Cortex of kidney (tissue), 1 donor: Measurements from ENCODE around the gene APC2.
"Not testable (repeated sequence)": the region's sequence is repeated elsewhere in the genome, so short reads cannot be mapped to it uniquely, and the experiment has no call there.

Source experiments
- DNase-seq: peaks from one replicate; lab custom pipeline; 2025; lab: John Stamatoyannopoulos, UW

Gene APC2

GRCh38 chr19:1416014-1416841 is 33.7 kb upstream of the APC2 start:
- DNase-seq, result no peak

- DNase-seq, result no peak
These were observed 32.8 kb upstream of the APC2 start for GRCh38 chr19:1417145-1417544.

GRCh38 chr19:1417681-1418495 is 32.0 kb upstream of the APC2 start:
- no peak for DNase-seq

DNA sequence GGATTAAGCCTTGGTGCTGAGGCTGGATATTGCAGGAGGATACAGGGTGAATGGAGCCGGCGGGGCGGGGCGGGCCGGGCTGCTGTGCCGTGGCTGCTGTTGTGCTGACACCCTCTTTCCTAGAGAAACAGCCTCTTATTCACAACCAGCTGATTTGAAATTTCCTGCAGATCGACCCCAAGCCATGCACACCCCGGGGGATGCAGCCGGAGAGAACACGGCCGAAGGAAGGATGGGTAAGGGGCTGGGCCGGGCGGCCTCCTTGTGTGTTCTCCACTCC is 31.5 kb upstream of the APC2 start:
- no peak for DNase-seq

DNA sequence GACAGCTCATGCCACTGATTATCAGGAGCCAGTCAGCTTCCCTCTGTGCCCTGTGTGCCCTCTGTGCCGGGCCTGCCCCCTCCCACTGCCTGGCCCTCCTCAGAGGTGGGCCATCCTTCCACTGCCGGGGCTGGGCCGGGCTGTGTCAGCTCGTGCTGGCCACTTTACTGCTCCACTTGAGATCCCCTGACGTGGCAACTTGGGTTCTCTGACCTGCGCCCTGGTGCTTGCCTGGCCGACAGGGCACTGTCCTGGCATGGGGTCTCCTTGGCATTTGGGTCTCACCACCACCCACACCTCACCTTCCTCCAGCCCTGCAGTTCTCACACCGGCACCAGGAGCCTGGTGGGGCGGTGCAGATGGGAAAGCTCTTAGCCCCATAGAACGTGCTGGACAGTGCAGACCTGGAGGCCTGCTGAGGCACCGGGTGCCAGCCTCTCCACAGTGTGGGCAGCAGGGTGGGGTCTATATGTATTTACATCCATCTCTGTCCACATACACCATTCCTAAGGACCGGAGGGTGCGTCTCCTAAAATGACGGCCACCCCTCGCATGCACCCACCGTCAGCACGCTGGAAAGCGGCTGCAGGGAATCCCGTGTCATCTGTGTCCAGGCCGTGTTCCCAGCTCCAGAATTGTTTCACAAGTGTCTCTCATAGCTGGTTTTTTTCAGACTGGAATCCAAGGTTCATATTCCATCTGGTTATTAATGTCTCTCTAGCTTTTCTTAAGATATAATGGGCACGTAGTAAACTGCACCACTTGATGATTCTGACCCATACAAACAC is 30.8 kb upstream of the APC2 start:
- DNase-seq, result no peak

DNA sequence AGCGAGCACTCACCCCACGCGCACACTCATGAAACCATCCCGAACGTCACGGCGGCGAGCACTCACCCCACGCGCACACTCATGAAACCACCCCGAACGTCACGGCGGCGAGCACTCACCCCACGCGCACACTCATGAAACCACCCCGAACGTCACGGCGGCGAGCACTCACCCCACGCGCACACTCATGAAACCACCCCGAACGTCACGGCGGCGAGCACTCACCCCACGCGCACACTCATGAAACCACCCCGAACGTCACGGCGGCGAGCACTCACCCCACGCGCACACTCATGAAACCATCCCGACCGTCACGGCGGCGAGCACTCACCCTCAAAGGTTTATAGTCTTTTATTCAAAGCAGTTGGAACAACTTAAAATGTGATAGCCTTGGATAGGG is 29.8 kb upstream of the APC2 start:
- DNase-seq, result not testable (repeated sequence)

- DNase-seq, result no peak
These were observed 29.3 kb upstream of the APC2 start for GRCh38 chr19:1420590-1420989.

DNA sequence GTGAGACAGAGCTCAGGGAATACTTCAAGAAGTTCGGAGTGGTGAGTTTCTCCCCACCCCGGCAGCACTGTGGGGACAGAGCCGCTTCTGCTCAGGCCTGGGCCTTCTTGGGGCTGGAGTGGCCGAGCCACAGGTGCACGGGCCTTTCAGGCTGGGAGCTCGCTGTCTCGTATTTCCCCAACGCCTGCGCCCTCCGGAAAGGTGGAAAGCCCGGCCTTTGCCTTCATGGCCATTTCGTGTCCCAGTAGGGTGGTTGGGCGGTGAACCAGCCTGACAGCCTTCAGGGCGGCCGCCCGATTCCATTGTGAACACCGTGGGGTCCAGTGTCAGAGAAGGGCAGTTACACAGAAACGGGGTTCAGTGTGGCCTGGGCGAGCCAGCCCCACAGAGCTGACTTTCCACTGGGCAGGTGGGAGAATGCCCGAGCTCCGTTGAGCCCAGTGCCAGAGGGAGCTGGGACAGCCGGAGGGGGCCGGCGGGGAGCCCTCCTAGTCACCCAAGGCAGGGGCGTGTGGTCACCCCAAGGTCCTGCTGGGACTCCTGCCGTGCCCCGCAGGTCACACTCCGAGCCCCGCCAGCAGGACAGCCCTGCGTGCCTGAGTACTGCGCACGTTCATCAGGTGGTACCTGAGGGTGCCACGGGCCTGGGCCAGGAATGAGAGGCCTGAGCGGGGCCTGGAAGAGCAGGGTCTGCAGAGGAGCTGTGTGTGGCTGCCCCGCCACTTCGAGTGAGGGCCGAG is 28.5 kb upstream of the APC2 start:
- no peak for DNase-seq

- no peak for DNase-seq
These were observed 28.0 kb upstream of the APC2 start for GRCh38 chr19:1421958-1422305.

DNA sequence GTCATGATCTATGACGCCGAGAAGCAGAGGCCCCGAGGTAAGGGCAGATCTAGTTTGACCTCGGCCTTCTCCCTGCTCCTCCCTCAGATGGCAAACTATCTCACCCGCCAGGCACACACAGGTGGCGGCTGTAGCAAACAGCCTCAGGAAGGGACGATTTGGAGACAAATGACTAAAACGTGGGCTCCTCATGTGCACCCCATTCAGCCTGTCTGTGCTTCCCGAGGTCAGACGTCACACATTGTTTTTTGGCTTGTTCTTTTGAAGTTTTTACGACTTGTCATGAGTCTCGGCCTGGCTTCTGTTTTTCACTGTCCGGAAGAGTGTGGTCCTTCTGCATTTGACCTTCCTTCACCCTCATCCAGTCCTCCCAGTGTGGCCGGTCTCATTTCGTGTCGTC is 27.6 kb upstream of the APC2 start:
- DNase-seq, result no peak

DNA sequence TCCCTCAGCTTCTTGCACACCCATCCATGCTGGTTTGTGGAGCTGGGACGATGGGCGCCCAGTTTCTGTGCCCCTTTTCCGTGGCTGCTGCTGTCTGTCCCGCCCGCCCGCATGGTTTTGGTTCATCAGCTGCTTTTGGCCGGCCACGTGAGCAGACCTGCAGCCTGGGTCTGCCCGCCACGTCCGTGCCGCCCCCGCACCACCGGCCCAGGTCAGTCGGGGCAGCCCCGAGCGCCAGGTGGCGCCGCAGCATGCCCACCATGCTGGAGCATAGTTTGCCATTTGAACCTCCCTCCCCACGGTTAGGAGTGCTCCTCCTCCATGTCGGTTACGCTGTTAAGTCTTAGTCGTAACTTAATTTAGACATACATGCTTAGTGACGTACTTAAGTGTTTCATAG is 27.0 kb upstream of the APC2 start:
- no peak for DNase-seq

- no peak for DNase-seq
These were observed 26.3 kb upstream of the APC2 start for GRCh38 chr19:1423436-1424191.

- no peak for DNase-seq
These were observed 25.5 kb upstream of the APC2 start for GRCh38 chr19:1424192-1424955.

GRCh38 chr19:1425102-1425837 is 24.7 kb upstream of the APC2 start:
- DNase-seq, result no peak

DNA sequence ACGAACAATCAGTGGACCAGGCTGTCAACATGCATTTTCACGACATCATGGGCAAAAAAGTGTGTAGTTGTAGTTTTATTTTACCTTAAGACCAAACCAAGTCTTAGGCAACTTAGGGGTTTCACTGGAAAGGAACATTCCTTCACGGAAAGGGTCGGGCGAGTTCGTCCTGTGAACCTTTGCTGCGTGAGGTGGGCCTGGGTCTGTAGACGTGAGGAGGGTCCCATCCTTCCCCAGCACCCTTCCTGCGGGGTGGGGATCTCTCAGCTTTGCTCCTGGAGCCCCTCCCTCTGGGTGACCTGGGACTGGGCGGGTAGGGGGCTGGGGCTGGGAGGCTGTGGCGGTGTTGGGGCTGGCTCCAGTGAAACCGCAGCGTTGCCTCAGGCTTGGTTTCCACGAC is 24.0 kb upstream of the APC2 start:
- no peak for DNase-seq

- DNase-seq, result no peak
These were observed 23.2 kb upstream of the APC2 start for GRCh38 chr19:1426736-1427135.

DNA sequence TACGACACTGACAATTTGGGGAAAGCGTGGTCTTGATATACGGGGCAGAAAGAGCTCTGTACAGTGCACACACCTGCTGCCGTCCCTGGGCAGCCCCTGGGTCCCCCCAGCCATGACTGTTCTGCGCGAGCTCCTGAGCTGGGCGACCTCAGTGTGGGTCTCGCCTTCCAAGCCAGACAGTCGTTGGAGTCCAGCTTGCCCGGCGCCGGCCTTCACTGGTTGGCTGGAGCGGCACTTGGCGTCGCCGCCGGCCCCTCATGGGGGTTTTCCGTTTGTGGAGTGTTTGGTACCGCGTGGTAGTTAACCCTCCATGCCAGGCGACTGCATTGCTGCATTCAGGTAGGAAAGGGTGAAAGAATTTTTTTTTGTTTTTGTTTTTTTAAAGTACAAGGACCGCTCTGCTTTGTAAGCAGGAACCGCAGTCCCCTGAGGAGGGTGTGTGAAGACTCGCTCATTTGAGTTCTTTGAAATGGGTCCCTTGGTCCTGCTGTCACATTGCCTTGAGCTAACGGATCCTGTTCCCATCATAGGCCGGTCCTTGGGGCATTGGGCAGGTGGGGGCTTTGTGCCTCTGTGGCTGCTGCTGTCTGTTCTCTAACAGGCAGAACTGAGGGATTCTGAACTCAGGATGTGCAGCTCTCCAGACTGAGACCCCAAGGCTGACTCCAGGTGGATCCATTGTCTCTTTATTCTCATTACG is 22.6 kb upstream of the APC2 start:
- DNase-seq, result no peak

GRCh38 chr19:1428738-1429391 is 21.1 kb upstream of the APC2 start:
- DNase-seq, result no peak

GRCh38 chr19:1429750-1430149 is 20.2 kb upstream of the APC2 start:
- no peak for DNase-seq
